RWPE1 (cell line): ENCODE measurements around the gene TOP3A.

Source experiments
- CTCF ChIA-PET: fragments of 350-600 bp; sonication (Branson Sonifier 250); formaldehyde crosslinking; extraction: SDS; loops from one replicate; lab custom pipeline; 2021; lab: Yijun Ruan, JAX
- POLR2A ChIA-PET: fragments of 400-600 bp; formaldehyde crosslinking; extraction: SDS; loops from one replicate; lab custom pipeline; 2020; ENCODE audit warnings: antibody characterized with exemption; ENCODE audit not compliant: low non-redundant PET; lab: Yijun Ruan, JAX
- DNase-seq: peaks from one replicate; pipeline ENCODE4 v3.0.0; 2012; ENCODE audit warnings: low spot score
- H3K27ac ChIP-seq: fragments of 450-650 bp; 2 replicates; pipeline ENCODE4 v1.5.1; 2017
- TF ChIP-seq, protein P1 (sequence below): fragments of 450-650 bp; conservative IDR thresholded peaks from 2 replicates; pipeline ENCODE4 v1.5.1; 2017; ENCODE audit warnings: low read depth, mild to moderate bottlenecking

Gene TOP3A

DNA sequence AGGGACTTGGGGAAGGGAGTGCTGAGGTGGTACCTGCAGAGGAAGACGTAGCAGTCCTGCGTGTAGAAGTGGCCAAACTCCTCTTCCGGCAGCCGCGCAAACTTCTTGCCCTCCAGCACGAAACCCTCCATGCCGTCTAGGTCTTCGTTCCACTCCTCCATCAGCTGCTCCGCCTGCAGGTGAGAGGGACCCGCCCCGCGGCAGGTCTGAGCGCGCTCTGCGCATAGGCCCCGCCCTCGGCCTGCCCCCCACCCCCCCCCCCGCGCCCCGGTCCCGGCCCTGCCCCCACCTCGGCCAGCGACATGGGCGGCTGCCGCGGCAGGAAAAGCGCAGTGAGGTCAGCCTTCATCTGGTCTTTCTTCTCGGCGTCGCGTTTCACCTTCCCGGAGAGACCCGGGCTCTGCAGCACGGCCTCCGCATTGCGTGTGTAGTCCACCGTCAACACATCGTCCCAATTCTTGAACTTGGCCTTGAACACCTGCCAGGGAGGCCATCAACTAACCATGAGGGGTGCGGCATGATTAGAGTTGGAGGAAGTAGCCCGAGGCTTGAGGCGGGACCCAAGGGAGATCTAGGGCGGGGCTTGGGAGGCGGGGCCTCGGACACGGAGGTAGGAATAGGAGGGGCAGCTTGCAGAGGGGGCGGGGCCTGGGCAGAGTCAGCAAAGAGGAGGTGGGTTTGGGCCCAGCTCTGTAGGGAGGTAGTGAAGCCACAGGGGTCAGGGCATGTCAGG, 67.7 kb downstream of the TOP3A start:
- POLR2A ChIA-PET: interaction anchor here (1.0 kb wide), 1 partner anchor 11 kb away, joined by 3 read pairs; no protein-coding TSS in a partner anchor
- peak overlapping the region; percentile 93 for H3K27ac ChIP-seq
- CTCF ChIA-PET: interaction anchor here (0.8 to 1.4 kb wide), 5 partner anchors 8 to 64 kb away, joined by 3 to 4 read pairs (median 3); partner anchors contain the start of gene ALKBH5
- TF ChIP-seq, protein P1, sequence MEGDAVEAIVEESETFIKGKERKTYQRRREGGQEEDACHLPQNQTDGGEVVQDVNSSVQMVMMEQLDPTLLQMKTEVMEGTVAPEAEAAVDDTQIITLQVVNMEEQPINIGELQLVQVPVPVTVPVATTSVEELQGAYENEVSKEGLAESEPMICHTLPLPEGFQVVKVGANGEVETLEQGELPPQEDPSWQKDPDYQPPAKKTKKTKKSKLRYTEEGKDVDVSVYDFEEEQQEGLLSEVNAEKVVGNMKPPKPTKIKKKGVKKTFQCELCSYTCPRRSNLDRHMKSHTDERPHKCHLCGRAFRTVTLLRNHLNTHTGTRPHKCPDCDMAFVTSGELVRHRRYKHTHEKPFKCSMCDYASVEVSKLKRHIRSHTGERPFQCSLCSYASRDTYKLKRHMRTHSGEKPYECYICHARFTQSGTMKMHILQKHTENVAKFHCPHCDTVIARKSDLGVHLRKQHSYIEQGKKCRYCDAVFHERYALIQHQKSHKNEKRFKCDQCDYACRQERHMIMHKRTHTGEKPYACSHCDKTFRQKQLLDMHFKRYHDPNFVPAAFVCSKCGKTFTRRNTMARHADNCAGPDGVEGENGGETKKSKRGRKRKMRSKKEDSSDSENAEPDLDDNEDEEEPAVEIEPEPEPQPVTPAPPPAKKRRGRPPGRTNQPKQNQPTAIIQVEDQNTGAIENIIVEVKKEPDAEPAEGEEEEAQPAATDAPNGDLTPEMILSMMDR: no peak
- peak; percentile 97 for DNase-seq

GRCh38 chr17:18246109-18246725, 68.6 kb downstream of the TOP3A start:
- ChIA-PET POLR2A (no interaction called here), CTCF (interaction anchor here (1.4 kb wide), 1 partner anchor 29 kb away, joined by 3 read pairs; no protein-coding TSS in a partner anchor)
- DNase-seq: no peak
- H3K27ac ChIP-seq: peak overlapping the region; percentile 93
- TF ChIP-seq, protein P1: no peak

DNA sequence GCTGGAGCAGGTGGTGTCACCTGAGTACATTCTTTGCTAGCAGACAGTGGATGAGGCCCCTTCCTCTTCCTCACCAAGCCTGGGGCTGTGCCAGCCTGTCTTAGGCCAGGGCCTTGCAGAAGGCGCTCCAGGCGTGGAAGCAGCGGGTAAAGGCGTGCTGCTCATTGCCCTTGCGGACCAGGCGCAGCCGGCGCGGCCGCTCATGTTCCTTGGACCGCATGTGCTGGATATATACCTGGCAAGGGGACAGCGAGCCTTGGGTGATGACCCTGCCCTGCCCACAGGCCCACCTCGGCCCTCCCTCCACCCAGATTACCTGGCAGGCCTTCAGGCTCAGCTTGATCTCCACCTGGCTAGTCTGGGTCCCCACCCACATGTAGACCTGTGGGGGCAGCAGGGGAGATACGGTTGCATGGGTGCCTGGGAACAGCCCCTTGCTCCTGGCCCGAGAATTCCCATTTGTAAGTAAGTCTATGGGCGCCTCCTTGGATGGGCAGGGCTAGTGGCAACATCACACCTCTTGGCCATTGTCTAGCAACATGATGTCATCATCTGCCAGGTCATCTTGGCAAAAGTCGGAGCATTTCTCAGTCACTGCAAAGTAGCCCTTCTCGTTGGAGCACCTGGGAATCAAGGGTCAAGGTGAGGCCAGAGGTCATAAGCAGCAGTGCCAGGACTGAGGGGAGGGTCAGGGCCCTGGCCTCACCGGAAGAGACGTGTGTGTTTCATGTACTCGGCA, 69.6 kb downstream of the TOP3A start:
- no peak for DNase-seq
- ChIA-PET CTCF (no interaction called here), POLR2A (no interaction called here)
- TF ChIP-seq, protein P1: no peak
- H3K27ac ChIP-seq: peak overlapping the region; percentile 93

GRCh38 chr17:18241229-18241871, 73.4 kb downstream of the TOP3A start:
- DNase-seq: no peak
- ChIA-PET CTCF (no interaction called here), POLR2A (no interaction called here)
- TF ChIP-seq, protein P1: no peak
- H3K27ac ChIP-seq: peak overlapping the region; percentile 63

GRCh38 chr17:18240449-18240848, 74.3 kb downstream of the TOP3A start:
- CTCF ChIA-PET: no interaction called here
- POLR2A ChIA-PET: no interaction called here
- TF ChIP-seq, protein P1: no peak
- peak overlapping the region; percentile 63 for H3K27ac ChIP-seq
- DNase-seq: no peak

DNA sequence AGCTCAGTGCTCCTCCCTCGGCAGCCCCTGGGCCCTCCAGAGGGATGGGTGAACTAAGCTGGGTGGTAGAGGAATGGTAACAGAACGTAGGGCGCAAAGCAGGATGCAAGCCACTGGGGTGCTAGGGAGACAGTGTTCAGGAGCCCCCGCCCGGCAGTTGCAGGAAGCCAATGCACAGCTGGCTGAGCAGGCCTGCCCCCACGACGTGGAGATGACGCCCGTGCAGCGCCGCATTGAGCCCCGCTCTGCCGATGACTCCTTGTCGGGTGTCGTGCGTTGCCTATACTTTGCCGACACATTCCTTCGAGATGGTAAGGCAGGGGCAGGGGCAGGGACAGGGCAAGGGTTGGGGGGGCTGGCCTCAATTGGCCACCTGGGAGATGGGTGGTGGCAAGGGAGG, 76.5 kb downstream of the TOP3A start:
- ChIA-PET CTCF (interaction anchor here (1.0 kb wide), 1 partner anchor 9 kb away, joined by 3 read pairs; no protein-coding TSS in a partner anchor), POLR2A (no interaction called here)
- TF ChIP-seq, protein P1: no peak
- H3K27ac ChIP-seq: peak overlapping the region; percentile 97
- no peak for DNase-seq
